Suppressor macrophage treated with lipopolysaccharide for 4 hours (primary cell): ENCODE measurements around the gene PWWP2A.
"Not testable (repeated sequence)": the region's sequence is repeated elsewhere in the genome, so short reads cannot be mapped to it uniquely, and the experiment has no call there.

Source experiments
- DNase-seq: peaks from one replicate; pipeline ENCODE4 v3.0.0-alpha.2; 2020

The PWWP2A gene

GRCh38 chr5:160075073-160075472 lies 44.2 kb downstream of the PWWP2A start:
- DNase-seq, result no peak

GRCh38 chr5:160071916-160072315 lies 47.3 kb downstream of the PWWP2A start:
- no peak for DNase-seq

- DNase-seq, result peak; percentile 21
Observed at GRCh38 chr5:160071516-160071915, 47.7 kb downstream of the PWWP2A start.

GRCh38 chr5:160069120-160069519 lies 50.1 kb downstream of the PWWP2A start:
- not testable (repeated sequence) for DNase-seq

GRCh38 chr5:160064995-160065614 lies 54.1 kb downstream of the PWWP2A start:
- no peak for DNase-seq

- DNase-seq, result no peak
Observed at GRCh38 chr5:160064417-160064810, 54.8 kb downstream of the PWWP2A start.

- DNase-seq, result no peak
Observed at GRCh38 chr5:160061770-160062169, 57.5 kb downstream of the PWWP2A start.

GRCh38 chr5:160060001-160060400 lies 59.2 kb downstream of the PWWP2A start:
- DNase-seq, result no peak

GRCh38 chr5:160057256-160057655 lies 62.0 kb downstream of the PWWP2A start:
- no peak for DNase-seq

GRCh38 chr5:160054831-160055230 lies 64.4 kb downstream of the PWWP2A start:
- DNase-seq, result no peak

- no peak for DNase-seq
Observed at GRCh38 chr5:160054047-160054446, 65.2 kb downstream of the PWWP2A start.

- DNase-seq, result no peak
Observed at GRCh38 chr5:160049099-160049498, 70.2 kb downstream of the PWWP2A start.

GRCh38 chr5:160048131-160048530 lies 71.1 kb downstream of the PWWP2A start:
- DNase-seq, result no peak

GRCh38 chr5:160047423-160047822 lies 71.8 kb downstream of the PWWP2A start:
- DNase-seq, result no peak

GRCh38 chr5:160044967-160045366 lies 74.3 kb downstream of the PWWP2A start:
- DNase-seq, result peak; percentile 25

- DNase-seq, result peak; percentile 55
Observed at GRCh38 chr5:160044391-160044804, 74.9 kb downstream of the PWWP2A start.

- DNase-seq, result no peak
Observed at GRCh38 chr5:160042671-160043070, 76.6 kb downstream of the PWWP2A start.
